Astrocyte (in vitro differentiated cells and primary cell): ENCODE measurements around the gene NCLN. TPM values are rescaled to one million over a fixed set of nuclear protein-coding genes. Genes with fewer than 3 reads are reported as not detected.

Experiments used
- DNase-seq: peaks from one replicate; pipeline ENCODE4 v3.0.0-alpha.2; 2010; ENCODE audit warnings: low read depth
- FAIRE-seq: peaks from 2 replicates; lab custom pipeline; 2011; peaks lifted over from hg19 to GRCh38; lab: Jason Lieb, UNC
- H2AFZ ChIP-seq: 2 replicates; pipeline ENCODE4 v1.6.0; 2012; ENCODE audit warnings: low read depth, low read length, inconsistent platforms
- H3K27ac ChIP-seq: 2 replicates; pipeline ENCODE4 v1.5.1; 2011; ENCODE audit warnings: low read depth, low read length, inconsistent platforms
- H3K27me3 ChIP-seq: 2 replicates; pipeline ENCODE4 v1.6.0; 2011; ENCODE audit warnings: low read length, inconsistent platforms; ENCODE audit not compliant: insufficient read depth
- H3K36me3 ChIP-seq: 2 replicates; pipeline ENCODE4 v1.5.1; 2011; ENCODE audit warnings: low read length, inconsistent platforms; ENCODE audit not compliant: insufficient read depth
- H3K4me1 ChIP-seq: 2 replicates; pipeline ENCODE4 v1.5.1; 2011; ENCODE audit warnings: low read length, inconsistent platforms; ENCODE audit not compliant: insufficient read depth
- H3K4me2 ChIP-seq: 2 replicates; pipeline ENCODE4 v1.6.0; 2012; ENCODE audit warnings: low read length, inconsistent platforms
- H3K4me3 ChIP-seq: 2 replicates; pipeline ENCODE4 v1.5.1; 2011; ENCODE audit warnings: low read depth, mild to moderate bottlenecking, low read length, inconsistent platforms; ENCODE audit not compliant: insufficient read depth
- H3K79me2 ChIP-seq: 2 replicates; pipeline ENCODE4 v1.6.0; 2012; ENCODE audit warnings: mild to moderate bottlenecking, low read length, inconsistent platforms; ENCODE audit not compliant: insufficient read depth
- H3K9ac ChIP-seq: 2 replicates; pipeline ENCODE4 v1.6.0; 2012; ENCODE audit warnings: mild to moderate bottlenecking, low read length, inconsistent platforms
- H3K9me3 ChIP-seq: 2 replicates; pipeline ENCODE4 v1.5.1; 2012; ENCODE audit warnings: low read depth, mild to moderate bottlenecking, low read length, inconsistent platforms; ENCODE audit not compliant: insufficient read depth
- H4K20me1 ChIP-seq: 2 replicates; pipeline ENCODE4 v1.6.0; 2012; ENCODE audit warnings: low read length, inconsistent platforms; ENCODE audit not compliant: insufficient read depth
- H3K27ac Mint-ChIP-seq: one replicate; pipeline ENCODE4 v1.8.0; 2021; ENCODE audit warnings: mild to moderate bottlenecking, mixed read lengths; ENCODE audit not compliant: unreplicated experiment
- H3K27me3 Mint-ChIP-seq: one replicate; pipeline ENCODE4 v1.8.0; 2021; ENCODE audit warnings: low read depth, mixed read lengths; ENCODE audit not compliant: unreplicated experiment
- H3K36me3 Mint-ChIP-seq: one replicate; pipeline ENCODE4 v1.8.0; 2021; ENCODE audit warnings: low read depth, mixed read lengths; ENCODE audit not compliant: unreplicated experiment
- H3K4me1 Mint-ChIP-seq: one replicate; pipeline ENCODE4 v1.8.0; 2021; ENCODE audit warnings: low read depth, mixed read lengths; ENCODE audit not compliant: unreplicated experiment
- H3K4me3 Mint-ChIP-seq: one replicate; pipeline ENCODE4 v1.8.0; 2021; ENCODE audit warnings: mild to moderate bottlenecking, moderate library complexity, mixed read lengths; ENCODE audit not compliant: unreplicated experiment
- H3K9me3 Mint-ChIP-seq: one replicate; pipeline ENCODE4 v1.8.0; 2021; ENCODE audit warnings: mild to moderate bottlenecking, mixed read lengths; ENCODE audit not compliant: unreplicated experiment
- EZH2 ChIP-seq: IDR thresholded peaks from 2 replicates; pipeline ENCODE4 v1.6.1; 2012; ENCODE audit warnings: mild to moderate bottlenecking, low read length, inconsistent platforms; ENCODE audit not compliant: insufficient read depth
- total RNA-seq: library from RNA; stranded (reverse); gene quantifications from 2 replicates; pipeline ENCODE4 v1.2.1, GENCODE V29; 2021
- TF ChIP-seq, protein P1 (sequence below): IDR thresholded peaks from 2 replicates; pipeline ENCODE4 v1.5.1; 2011; ENCODE audit warnings: low read depth, mild to moderate bottlenecking, inconsistent platforms, low read length, moderate library complexity; ENCODE audit not compliant: insufficient read depth

Gene NCLN
- total RNA-seq, 1 donor from 2014 or later = 95.8 TPM

DNA sequence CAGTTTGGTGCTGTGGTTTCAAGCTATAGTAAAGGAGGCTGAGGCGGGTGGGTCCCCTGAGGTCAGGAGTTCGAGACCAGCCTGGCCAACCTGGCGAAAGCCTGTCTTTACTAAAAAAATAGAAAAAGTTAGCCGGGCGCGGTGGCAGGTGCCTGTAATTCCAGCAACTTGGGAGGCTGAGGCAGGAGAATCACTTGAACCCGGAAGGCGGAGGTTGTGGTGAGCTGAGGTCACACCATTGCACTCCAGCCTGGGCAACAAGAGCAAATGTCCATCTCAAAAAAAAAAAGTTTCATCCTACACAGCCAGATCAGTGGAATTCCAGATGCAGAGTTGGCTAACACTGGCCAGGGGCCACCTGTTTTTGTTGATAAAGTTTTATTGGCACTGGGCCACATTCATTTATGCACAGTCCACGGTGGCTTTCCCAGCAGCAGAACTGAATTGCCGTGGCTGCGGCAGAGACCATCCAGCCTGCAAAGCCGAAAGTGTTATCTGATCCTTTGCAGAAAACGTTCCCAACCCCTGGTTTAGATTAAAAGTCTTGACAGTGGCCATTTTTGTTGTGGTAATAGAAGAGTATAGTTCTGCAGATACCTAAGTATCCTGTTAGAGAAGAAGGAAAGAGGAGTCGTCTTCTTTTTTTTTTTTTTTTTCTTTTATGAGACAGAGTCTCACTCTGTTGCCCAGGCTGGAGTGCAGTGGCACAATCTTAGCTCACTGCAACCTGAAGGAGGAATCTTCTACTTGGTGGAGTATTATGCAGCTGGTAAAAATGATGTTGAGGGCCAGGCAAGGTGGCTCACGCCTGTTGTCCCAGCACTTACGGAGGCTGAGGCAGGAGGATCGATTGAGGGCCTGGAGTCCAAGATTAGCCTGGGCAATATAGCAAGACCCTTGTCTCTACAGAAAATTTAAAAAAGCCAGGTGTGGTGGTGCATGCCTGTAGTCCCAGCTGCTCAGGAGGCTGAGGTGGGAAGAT is 8.7 kb downstream of the NCLN start:
- Histone ChIP-seq H3K27ac (no peak overlapping the region), H3K4me2 (no peak overlapping the region), H3K9me3 (no peaks in the 10 kb centered on the region), H3K79me2 (peaks cover 42% of the 10 kb centered on the region), H4K20me1 (peaks cover 29% of the 10 kb centered on the region), H3K4me3 (no peak overlapping the region), H3K4me1 (no peaks in the 10 kb centered on the region), H3K36me3 (no peaks in the 10 kb centered on the region), H2AFZ (no peak overlapping the region), H3K9ac (no peak overlapping the region), H3K27me3 (no peaks in the 10 kb centered on the region)
- H3K9me3 Mint-ChIP-seq = peaks cover 1% of the 10 kb centered on the region
- TF ChIP-seq EZH2 = no peak
- TF ChIP-seq, protein P1, sequence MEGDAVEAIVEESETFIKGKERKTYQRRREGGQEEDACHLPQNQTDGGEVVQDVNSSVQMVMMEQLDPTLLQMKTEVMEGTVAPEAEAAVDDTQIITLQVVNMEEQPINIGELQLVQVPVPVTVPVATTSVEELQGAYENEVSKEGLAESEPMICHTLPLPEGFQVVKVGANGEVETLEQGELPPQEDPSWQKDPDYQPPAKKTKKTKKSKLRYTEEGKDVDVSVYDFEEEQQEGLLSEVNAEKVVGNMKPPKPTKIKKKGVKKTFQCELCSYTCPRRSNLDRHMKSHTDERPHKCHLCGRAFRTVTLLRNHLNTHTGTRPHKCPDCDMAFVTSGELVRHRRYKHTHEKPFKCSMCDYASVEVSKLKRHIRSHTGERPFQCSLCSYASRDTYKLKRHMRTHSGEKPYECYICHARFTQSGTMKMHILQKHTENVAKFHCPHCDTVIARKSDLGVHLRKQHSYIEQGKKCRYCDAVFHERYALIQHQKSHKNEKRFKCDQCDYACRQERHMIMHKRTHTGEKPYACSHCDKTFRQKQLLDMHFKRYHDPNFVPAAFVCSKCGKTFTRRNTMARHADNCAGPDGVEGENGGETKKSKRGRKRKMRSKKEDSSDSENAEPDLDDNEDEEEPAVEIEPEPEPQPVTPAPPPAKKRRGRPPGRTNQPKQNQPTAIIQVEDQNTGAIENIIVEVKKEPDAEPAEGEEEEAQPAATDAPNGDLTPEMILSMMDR = no peak
- DNase-seq (no peak), FAIRE-seq (no peak)
- H3K27me3 Mint-ChIP-seq = no peaks in the 10 kb centered on the region
- no peak overlapping the region for H3K4me3 Mint-ChIP-seq
- H3K4me1 Mint-ChIP-seq = no peaks in the 10 kb centered on the region
- H3K36me3 Mint-ChIP-seq = peaks cover 5% of the 10 kb centered on the region
- peak overlapping the region; percentile 24 for H3K27ac Mint-ChIP-seq

DNA sequence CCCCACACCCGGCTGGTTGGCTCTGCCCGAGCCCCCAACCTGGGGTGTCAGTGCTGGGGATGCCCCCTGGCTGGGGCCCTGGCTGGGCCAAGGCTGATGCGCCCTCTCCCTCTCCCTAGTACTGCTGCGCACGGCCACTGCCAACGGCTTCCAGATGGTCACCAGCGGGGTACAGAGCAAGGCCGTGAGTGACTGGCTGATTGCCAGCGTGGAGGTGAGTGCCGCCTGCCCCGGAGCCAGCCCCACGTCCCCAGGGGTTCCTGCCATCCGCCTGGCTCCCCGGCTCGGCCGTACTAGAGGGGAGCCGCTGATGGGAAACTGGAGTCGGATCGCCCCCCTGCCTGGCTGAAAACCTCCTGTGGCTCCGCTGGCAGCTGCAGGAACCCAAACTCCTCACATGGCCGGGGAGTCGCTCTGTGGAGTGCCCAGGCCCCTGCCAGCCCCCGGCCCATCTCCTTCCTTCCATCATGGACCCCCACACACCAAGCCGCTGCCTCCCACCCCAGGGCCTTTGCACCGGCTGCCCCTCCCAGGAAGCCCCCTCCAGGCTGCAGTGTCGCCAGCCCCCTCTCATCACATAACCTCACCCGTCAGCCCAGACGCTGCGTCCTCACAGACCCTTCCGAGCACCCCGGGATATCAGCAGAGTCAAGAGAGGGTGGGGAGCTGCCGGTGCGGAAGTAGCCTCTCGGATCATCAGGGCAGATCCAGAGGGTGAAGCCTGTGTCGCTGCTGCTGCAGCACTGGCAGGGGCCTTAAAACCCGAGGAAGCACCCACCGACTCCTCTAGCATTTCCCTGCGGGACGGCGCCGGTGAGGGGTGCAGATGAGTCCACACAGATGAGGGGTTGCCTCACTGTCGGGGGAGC is 10.6 kb downstream of the NCLN start:
- H3K4me3 ChIP-seq = no peak overlapping the region
- H3K79me2 ChIP-seq = peaks cover 23% of the 10 kb centered on the region
- H3K4me3 Mint-ChIP-seq = no peak overlapping the region
- H3K27ac Mint-ChIP-seq = no peak overlapping the region
- no peaks in the 10 kb centered on the region for H3K27me3 Mint-ChIP-seq
- no peak overlapping the region for H3K27ac ChIP-seq
- H3K4me1 ChIP-seq = no peaks in the 10 kb centered on the region
- H3K4me1 Mint-ChIP-seq = no peaks in the 10 kb centered on the region
- TF ChIP-seq, protein P1 = no peak
- TF ChIP-seq EZH2 = no peak
- H4K20me1 ChIP-seq = peaks cover 25% of the 10 kb centered on the region
- no peak overlapping the region for H2AFZ ChIP-seq
- DNase-seq = no peak
- no peaks in the 10 kb centered on the region for H3K36me3 ChIP-seq
- peaks cover 5% of the 10 kb centered on the region for H3K36me3 Mint-ChIP-seq
- H3K9me3 ChIP-seq = no peaks in the 10 kb centered on the region
- H3K4me2 ChIP-seq = no peak overlapping the region
- no peaks in the 10 kb centered on the region for H3K9me3 Mint-ChIP-seq
- no peak overlapping the region for H3K9ac ChIP-seq
- H3K27me3 ChIP-seq = no peaks in the 10 kb centered on the region
- no peak for FAIRE-seq
